Muscle of leg (tissue), 9 donors: ENCODE measurements around the gene GTPBP6. TPM values are rescaled to one million over a fixed set of nuclear protein-coding genes. Genes with fewer than 3 reads are reported as not detected.

Source experiments
- polyA plus RNA-seq, 8 donors: library from polyadenylated mRNA; unstranded; fragments of 120-200 nt; gene quantifications; one replicate each; pipeline versions ENCODE4 v1.2.1 to v1.2.3, GENCODE V29; 2013; ENCODE audit warnings: inconsistent platforms in 1 of 8, low replicate concordance in 1 of 8; ENCODE audit not compliant: insufficient read length in 8 of 8, insufficient read depth in 1 of 8
- total RNA-seq: library from RNA; stranded (reverse); fragments of 120-200 nt; gene quantifications from one replicate; pipeline ENCODE4 v1.2.4, GENCODE V29; 2013

The GTPBP6 gene
- total and polyA plus RNA-seq, 9 donors: 27.3 to 63.9 (median 54.1) TPM

Other genes with a start within 250 kb of the GTPBP6 start
- 12.8 TPM for gene PLCXD1, start 37.4 kb downstream of the GTPBP6 start, total RNA-seq
- gene PLCXD1, start 37.4 kb downstream of the GTPBP6 start, polyA plus RNA-seq: 10 to 100 TPM; 10.7 to 20.1 (median 19.0) TPM
- gene PPP2R3B, start 68.1 kb upstream of the GTPBP6 start, total RNA-seq: 144 TPM
- gene PPP2R3B, start 68.1 kb upstream of the GTPBP6 start, polyA plus RNA-seq: 100 to 1,000 TPM; 167 to 285 (median 260) TPM